Globus pallidus (tissue), 1 donor: ENCODE data around the gene DERA.
"Not testable (repeated sequence)": the region's sequence is repeated elsewhere in the genome, so short reads cannot be mapped to it uniquely, and the experiment has no call there.

Source experiments
- DNase-seq: peaks from one replicate; pipeline ENCODE4 v3.0.0-alpha.2; 2015; ENCODE audit warnings: low spot score

DERA gene

GRCh38 chr12:15910864-15911721 lies at the start of gene DERA:
TSS of gene DERA (plus strand) at chr12:15911332. CDS start at chr12:15911384, 52 bp downstream.
- DNase-seq = peak; percentile 77

- no peak for DNase-seq
These were observed 49.7 kb upstream of the DERA start for GRCh38 chr12:15861404-15861803.

- DNase-seq = no peak
These were observed 48.3 kb upstream of the DERA start for GRCh38 chr12:15862840-15863239.

GRCh38 chr12:15863372-15863771 lies 47.8 kb upstream of the DERA start:
- no peak for DNase-seq

- DNase-seq = peak; percentile 22
These were observed 47.1 kb upstream of the DERA start for GRCh38 chr12:15863984-15864383.

- DNase-seq = no peak
These were observed 42.9 kb upstream of the DERA start for GRCh38 chr12:15868186-15868585.

GRCh38 chr12:15873556-15873955 lies 37.6 kb upstream of the DERA start:
- no peak for DNase-seq

- not testable (repeated sequence) for DNase-seq
These were observed 36.5 kb upstream of the DERA start for GRCh38 chr12:15874556-15875145.

- DNase-seq = no peak
These were observed 35.3 kb upstream of the DERA start for GRCh38 chr12:15875863-15876262.

- no peak for DNase-seq
These were observed 31.7 kb upstream of the DERA start for GRCh38 chr12:15879413-15879812.

GRCh38 chr12:15880721-15881120 lies 30.4 kb upstream of the DERA start:
- no peak for DNase-seq

- DNase-seq = peak; percentile 97
These were observed 28.8 kb upstream of the DERA start, which contains the start of gene STRAP for GRCh38 chr12:15882118-15882971. TSS of gene STRAP (plus strand) at chr12:15882387. CDS start at chr12:15882708, 321 bp downstream.

GRCh38 chr12:15883536-15883935 lies 27.6 kb upstream of the DERA start:
- no peak for DNase-seq

GRCh38 chr12:15886372-15887042 lies 24.6 kb upstream of the DERA start:
- DNase-seq = peak; percentile 35

GRCh38 chr12:15887043-15887817 lies 23.9 kb upstream of the DERA start:
- no peak for DNase-seq

GRCh38 chr12:15892645-15893259 lies 18.4 kb upstream of the DERA start:
- no peak for DNase-seq

GRCh38 chr12:15893260-15893659 lies 17.9 kb upstream of the DERA start:
- DNase-seq = no peak

GRCh38 chr12:15896867-15897266 lies 14.3 kb upstream of the DERA start:
- DNase-seq = no peak

- no peak for DNase-seq
These were observed 13.7 kb upstream of the DERA start for GRCh38 chr12:15897433-15897832.

- DNase-seq = peak; percentile 34
These were observed 11.8 kb upstream of the DERA start for GRCh38 chr12:15899282-15899870.
